Measurements from ENCODE around the gene IGFBP5.

IGFBP5 gene

GRCh38 chr2:216687646-216688045 is 7.7 kb downstream of the IGFBP5 start:
- no peak overlapping the region for H3K27ac Mint-ChIP-seq
- H3K4me3 Mint-ChIP-seq, result no peak overlapping the region
- no peaks in the 10 kb centered on the region for H3K9me3 Mint-ChIP-seq
- ATAC-seq, result no peak
- peak; percentile 57 for DNase-seq
- H3K4me1 Mint-ChIP-seq, result peaks cover 16% of the 10 kb centered on the region
- peaks cover 62% of the 10 kb centered on the region for H3K27me3 Mint-ChIP-seq
- H3K36me3 Mint-ChIP-seq (ENCODE audit: low read depth), result no peaks in the 10 kb centered on the region

GRCh38 chr2:216687111-216687510 is 8.2 kb downstream of the IGFBP5 start:
- Mint-ChIP-seq H3K4me1 (peaks cover 14% of the 10 kb centered on the region), H3K36me3 (ENCODE audit: low read depth) (no peaks in the 10 kb centered on the region), H3K27me3 (peaks cover 57% of the 10 kb centered on the region), H3K27ac (no peak overlapping the region), H3K9me3 (no peaks in the 10 kb centered on the region), H3K4me3 (no peak overlapping the region)
- ATAC-seq (no peak), DNase-seq (no peak)

GRCh38 chr2:216685327-216685875 is 9.9 kb downstream of the IGFBP5 start:
- Mint-ChIP-seq H3K4me3 (no peak overlapping the region), H3K4me1 (peaks cover 8% of the 10 kb centered on the region), H3K27me3 (peaks cover 50% of the 10 kb centered on the region), H3K36me3 (ENCODE audit: low read depth) (no peaks in the 10 kb centered on the region), H3K27ac (no peak overlapping the region), H3K9me3 (no peaks in the 10 kb centered on the region)
- no peak for DNase-seq
- ATAC-seq, result no peak

DNA sequence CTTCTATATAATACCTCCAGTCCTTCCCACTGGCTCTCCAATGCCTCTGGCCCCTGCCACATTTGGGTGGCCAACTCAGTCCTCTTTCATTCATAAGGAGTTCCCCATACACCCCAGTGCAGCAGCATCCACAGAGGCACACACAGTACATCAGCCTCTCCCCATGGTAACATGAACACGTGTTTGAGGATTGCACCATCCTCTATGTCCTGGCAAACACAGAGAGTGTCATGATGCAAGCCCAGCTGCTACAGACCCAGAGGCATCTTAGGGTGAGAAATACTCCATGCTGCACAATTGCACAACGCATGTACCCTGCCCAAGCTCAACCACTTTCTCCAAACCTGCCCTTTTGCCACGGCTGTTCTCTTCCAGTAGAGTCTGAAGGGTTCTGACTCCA is 11.5 kb downstream of the IGFBP5 start:
- Mint-ChIP-seq H3K27me3 (peaks cover 42% of the 10 kb centered on the region), H3K27ac (no peak overlapping the region), H3K9me3 (no peaks in the 10 kb centered on the region), H3K4me3 (no peak overlapping the region), H3K4me1 (peaks cover 8% of the 10 kb centered on the region), H3K36me3 (ENCODE audit: low read depth) (no peaks in the 10 kb centered on the region)
- no peak for DNase-seq
- no peak for ATAC-seq

DNA sequence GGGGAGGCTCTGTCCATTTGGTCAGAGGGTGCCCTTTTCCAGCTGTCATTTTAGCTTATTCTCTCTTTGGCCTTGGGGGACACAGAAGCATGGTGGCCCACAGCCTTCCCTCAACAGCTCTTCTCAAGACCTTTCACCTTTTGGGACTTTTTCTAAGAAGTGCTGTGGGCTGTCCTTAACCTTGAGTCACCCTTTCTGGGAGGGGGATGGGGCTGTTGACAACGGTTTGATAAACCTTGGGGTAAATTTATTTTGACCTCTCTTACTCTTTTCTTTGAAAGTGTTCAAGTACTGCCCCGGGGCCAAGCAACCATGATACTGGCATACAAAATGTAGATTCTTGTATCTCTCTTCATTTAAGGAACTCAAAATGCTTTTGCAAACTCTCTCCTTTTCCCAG is 13.7 kb downstream of the IGFBP5 start:
- Mint-ChIP-seq H3K36me3 (ENCODE audit: low read depth) (no peaks in the 10 kb centered on the region), H3K27ac (no peak overlapping the region), H3K4me3 (no peak overlapping the region), H3K9me3 (no peaks in the 10 kb centered on the region), H3K4me1 (peaks cover 8% of the 10 kb centered on the region), H3K27me3 (peaks cover 33% of the 10 kb centered on the region)
- no peak for ATAC-seq
- no peak for DNase-seq

- H3K4me1 Mint-ChIP-seq, result peaks cover 8% of the 10 kb centered on the region
- H3K9me3 Mint-ChIP-seq, result no peaks in the 10 kb centered on the region
- no peak overlapping the region for H3K4me3 Mint-ChIP-seq
- no peak for ATAC-seq
- H3K36me3 Mint-ChIP-seq (ENCODE audit: low read depth), result no peaks in the 10 kb centered on the region
- no peak overlapping the region for H3K27ac Mint-ChIP-seq
- DNase-seq, result no peak
- H3K27me3 Mint-ChIP-seq, result peaks cover 32% of the 10 kb centered on the region
Observed at GRCh38 chr2:216680951-216681629, 14.3 kb downstream of the IGFBP5 start.

GRCh38 chr2:216679658-216680024 is 15.7 kb downstream of the IGFBP5 start:
- ATAC-seq (no peak), DNase-seq (no peak)
- H3K27ac Mint-ChIP-seq, result no peak overlapping the region
- H3K9me3 Mint-ChIP-seq, result no peaks in the 10 kb centered on the region
- peaks cover 33% of the 10 kb centered on the region for H3K27me3 Mint-ChIP-seq
- no peak overlapping the region for H3K4me3 Mint-ChIP-seq
- no peaks in the 10 kb centered on the region for H3K36me3 Mint-ChIP-seq (ENCODE audit: low read depth)
- H3K4me1 Mint-ChIP-seq, result peaks cover 8% of the 10 kb centered on the region

GRCh38 chr2:216678813-216679657 is 16.3 kb downstream of the IGFBP5 start:
- DNase-seq (no peak), ATAC-seq (no peak)
- peaks cover 29% of the 10 kb centered on the region for H3K27me3 Mint-ChIP-seq
- H3K4me3 Mint-ChIP-seq, result no peak overlapping the region
- no peaks in the 10 kb centered on the region for H3K9me3 Mint-ChIP-seq
- no peak overlapping the region for H3K27ac Mint-ChIP-seq
- H3K36me3 Mint-ChIP-seq (ENCODE audit: low read depth), result no peaks in the 10 kb centered on the region
- H3K4me1 Mint-ChIP-seq, result peaks cover 8% of the 10 kb centered on the region

DNA sequence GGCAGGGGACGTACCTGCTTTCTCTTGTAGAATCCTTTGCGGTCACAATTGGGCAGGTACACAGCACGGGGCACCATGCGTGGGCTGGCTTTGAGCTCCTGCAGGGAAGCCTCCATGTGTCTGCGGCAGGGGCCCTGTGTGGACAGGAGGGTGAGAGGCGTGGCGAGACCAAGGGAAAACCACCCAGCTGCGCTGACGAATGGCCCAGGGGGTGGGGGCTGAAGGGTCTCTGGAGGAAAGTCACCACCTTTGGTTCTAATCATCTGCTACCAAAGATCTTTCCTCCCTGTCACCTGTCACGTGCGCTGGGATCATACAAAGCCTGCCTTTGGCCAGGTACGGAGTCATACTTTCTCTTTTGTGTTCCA is 17.3 kb downstream of the IGFBP5 start:
- ATAC-seq (no peak), DNase-seq (no peak)
- peaks cover 8% of the 10 kb centered on the region for H3K4me1 Mint-ChIP-seq
- H3K9me3 Mint-ChIP-seq, result no peaks in the 10 kb centered on the region
- H3K36me3 Mint-ChIP-seq (ENCODE audit: low read depth), result no peaks in the 10 kb centered on the region
- peaks cover 20% of the 10 kb centered on the region for H3K27me3 Mint-ChIP-seq
- H3K4me3 Mint-ChIP-seq, result no peak overlapping the region
- H3K27ac Mint-ChIP-seq, result no peak overlapping the region

- Mint-ChIP-seq H3K27me3 (peaks cover 20% of the 10 kb centered on the region), H3K4me1 (peaks cover 8% of the 10 kb centered on the region), H3K27ac (no peak overlapping the region), H3K36me3 (ENCODE audit: low read depth) (no peaks in the 10 kb centered on the region), H3K4me3 (no peak overlapping the region), H3K9me3 (no peaks in the 10 kb centered on the region)
- ATAC-seq, result no peak
- DNase-seq, result no peak
Observed at GRCh38 chr2:216677439-216678097, 17.8 kb downstream of the IGFBP5 start.

DNA sequence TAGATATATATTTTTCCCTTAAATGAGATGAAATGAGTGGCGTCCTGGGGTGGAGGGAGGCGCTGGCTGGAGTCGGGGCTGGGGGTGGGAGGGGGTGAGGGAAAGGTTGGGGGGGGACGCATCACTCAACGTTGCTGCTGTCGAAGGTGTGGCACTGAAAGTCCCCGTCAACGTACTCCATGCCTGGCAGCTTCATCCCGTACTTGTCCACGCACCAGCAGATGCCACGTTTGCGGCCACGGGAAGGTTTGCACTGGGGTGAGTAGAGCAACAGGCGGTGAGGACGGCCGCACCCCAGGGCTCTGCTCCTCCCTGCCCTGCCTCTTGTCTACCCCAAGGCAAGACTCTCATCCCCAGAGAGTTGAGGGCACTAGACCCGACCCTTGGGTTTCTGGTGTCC is 18.7 kb downstream of the IGFBP5 start:
- ATAC-seq (no peak), DNase-seq (no peak)
- Mint-ChIP-seq H3K36me3 (ENCODE audit: low read depth) (no peaks in the 10 kb centered on the region), H3K4me1 (peaks cover under 1% of the 10 kb centered on the region), H3K27me3 (peaks cover 17% of the 10 kb centered on the region), H3K27ac (no peak overlapping the region), H3K4me3 (no peak overlapping the region), H3K9me3 (no peaks in the 10 kb centered on the region)

DNA sequence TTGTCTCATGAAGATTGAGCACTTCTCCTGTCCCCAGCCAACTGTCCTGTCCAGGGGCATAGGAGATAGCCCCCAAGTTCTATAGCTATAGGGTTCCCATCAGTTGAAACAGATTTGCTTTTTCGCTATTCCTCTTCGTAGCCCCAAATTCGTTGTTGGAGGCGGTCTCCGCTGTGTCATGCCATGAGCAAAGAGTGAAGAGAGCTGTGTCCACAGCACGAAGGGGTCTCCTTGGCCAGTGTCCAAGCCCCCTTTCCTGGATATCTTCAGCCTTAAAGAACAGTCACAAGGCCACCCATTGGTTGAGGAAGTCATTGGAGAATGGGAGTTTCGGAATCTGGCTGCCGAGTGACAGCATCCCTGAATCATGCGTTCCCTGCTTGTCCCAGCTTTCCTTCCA is 21.0 kb downstream of the IGFBP5 start:
- H3K4me3 Mint-ChIP-seq, result no peak overlapping the region
- DNase-seq, result no peak
- no peak overlapping the region for H3K27ac Mint-ChIP-seq
- ATAC-seq, result no peak
- H3K9me3 Mint-ChIP-seq, result no peaks in the 10 kb centered on the region
- no peaks in the 10 kb centered on the region for H3K4me1 Mint-ChIP-seq
- H3K27me3 Mint-ChIP-seq, result peaks cover 28% of the 10 kb centered on the region
- no peaks in the 10 kb centered on the region for H3K36me3 Mint-ChIP-seq (ENCODE audit: low read depth)

GRCh38 chr2:216673609-216674008 is 21.7 kb downstream of the IGFBP5 start:
- Mint-ChIP-seq H3K27me3 (peaks cover 25% of the 10 kb centered on the region), H3K4me3 (no peak overlapping the region), H3K27ac (no peak overlapping the region), H3K36me3 (ENCODE audit: low read depth) (no peaks in the 10 kb centered on the region), H3K4me1 (no peaks in the 10 kb centered on the region), H3K9me3 (no peaks in the 10 kb centered on the region)
- DNase-seq (no peak), ATAC-seq (no peak)

- no peak for DNase-seq
- no peak for ATAC-seq
- Mint-ChIP-seq H3K27me3 (peaks cover 25% of the 10 kb centered on the region), H3K27ac (no peak overlapping the region), H3K4me1 (no peaks in the 10 kb centered on the region), H3K9me3 (no peaks in the 10 kb centered on the region), H3K4me3 (no peak overlapping the region), H3K36me3 (ENCODE audit: low read depth) (no peaks in the 10 kb centered on the region)
Observed at GRCh38 chr2:216673021-216673420, 22.3 kb downstream of the IGFBP5 start.

GRCh38 chr2:216672466-216672865 is 22.9 kb downstream of the IGFBP5 start:
- Mint-ChIP-seq H3K4me1 (no peaks in the 10 kb centered on the region), H3K27me3 (peaks cover 28% of the 10 kb centered on the region)

More at GRCh38 chr2:216672466-216672865, 22.9 kb downstream of the IGFBP5 start:
- Mint-ChIP-seq H3K36me3 (ENCODE audit: low read depth) (no peaks in the 10 kb centered on the region), H3K27ac (no peak overlapping the region), H3K9me3 (no peaks in the 10 kb centered on the region), H3K4me3 (no peak overlapping the region)
- ATAC-seq (no peak), DNase-seq (no peak)

Measured in activated naive CD8-positive, alpha-beta T cell treated with anti-CD3 and anti-CD28 coated beads, Interleukin-2, amount 50 U/mL, for 24 hours (primary cell).